Neural cell (in vitro differentiated cells): ENCODE data around the gene FAM124A.

Experiments
- EP300 ChIP-seq: fragments of 450-650 bp; conservative IDR thresholded peaks from 2 replicates; pipeline ENCODE4 v1.6.1; 2014; ENCODE audit warnings: antibody characterized with exemption, mild to moderate bottlenecking, moderate library complexity; ENCODE audit not compliant: poor library complexity, severe bottlenecking
- EZH2 ChIP-seq: fragments of 200-600, 300-800 bp; shearing (Covaris generic), sonication (generic); IDR thresholded peaks from 2 replicates; pipeline ENCODE4 v1.6.1; 2014; ENCODE audit warnings: antibody characterized with exemption, low read length, borderline replicate concordance, mild to moderate bottlenecking; ENCODE audit not compliant: insufficient read depth, poor library complexity, severe bottlenecking
- MXI1 ChIP-seq: fragments of 450-650 bp; conservative IDR thresholded peaks from 2 replicates; pipeline ENCODE4 v1.6.1; 2014; ENCODE audit warnings: antibody characterized with exemption, mild to moderate bottlenecking; ENCODE audit not compliant: poor library complexity, severe bottlenecking
- POLR2AphosphoS5 ChIP-seq: IDR thresholded peaks from 2 replicates; pipeline ENCODE4 v1.6.1; 2012
- RAD21 ChIP-seq: fragments of 450-650 bp; conservative IDR thresholded peaks from 2 replicates; pipeline ENCODE4 v1.6.1; 2014; ENCODE audit warnings: antibody characterized with exemption, mild to moderate bottlenecking, moderate library complexity
- REST ChIP-seq: IDR thresholded peaks from 2 replicates; pipeline ENCODE4 v1.6.1; 2012; ENCODE audit warnings: borderline replicate concordance
- SMC3 ChIP-seq: fragments of 450-650 bp; conservative IDR thresholded peaks from 2 replicates; pipeline ENCODE4 v1.6.1; 2014; ENCODE audit warnings: antibody characterized with exemption, mild to moderate bottlenecking, moderate library complexity; ENCODE audit not compliant: poor library complexity
- TAF1 ChIP-seq: IDR thresholded peaks from 2 replicates; pipeline ENCODE4 v1.6.1; 2012; ENCODE audit warnings: low read depth
- TF ChIP-seq, protein P1 (sequence below): fragments of 450-650 bp; IDR thresholded peaks from 2 replicates; pipeline ENCODE4 v1.5.1; 2014; ENCODE audit warnings: antibody characterized with exemption, mild to moderate bottlenecking, moderate library complexity; ENCODE audit not compliant: poor library complexity, severe bottlenecking

DNA sequence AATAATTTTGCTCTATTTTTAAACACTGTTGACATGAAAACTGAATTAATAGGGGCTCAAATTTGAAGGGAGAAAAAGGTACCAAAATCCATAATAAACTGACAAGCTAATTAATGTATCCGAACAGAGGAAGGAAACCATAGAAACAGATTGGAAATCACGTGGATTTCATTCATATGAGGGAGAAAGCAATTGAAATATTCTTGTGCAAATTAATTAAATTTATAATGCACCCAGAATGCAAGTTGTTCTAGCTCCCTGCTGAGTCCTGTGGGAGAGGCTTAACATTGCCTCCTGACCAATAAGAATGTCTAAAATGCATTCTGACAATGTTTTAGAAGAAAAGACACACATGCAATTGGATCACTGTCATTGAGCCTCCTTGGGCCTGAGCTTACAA lies 99.6 kb downstream of the FAM124A start:
- TF ChIP-seq EZH2 (no peak), MXI1 (no peak), REST (no peak), POLR2AphosphoS5 (no peak), TAF1 (no peak), EP300 (no peak), RAD21 (no peak), SMC3 (no peak)
- TF ChIP-seq, protein P1, sequence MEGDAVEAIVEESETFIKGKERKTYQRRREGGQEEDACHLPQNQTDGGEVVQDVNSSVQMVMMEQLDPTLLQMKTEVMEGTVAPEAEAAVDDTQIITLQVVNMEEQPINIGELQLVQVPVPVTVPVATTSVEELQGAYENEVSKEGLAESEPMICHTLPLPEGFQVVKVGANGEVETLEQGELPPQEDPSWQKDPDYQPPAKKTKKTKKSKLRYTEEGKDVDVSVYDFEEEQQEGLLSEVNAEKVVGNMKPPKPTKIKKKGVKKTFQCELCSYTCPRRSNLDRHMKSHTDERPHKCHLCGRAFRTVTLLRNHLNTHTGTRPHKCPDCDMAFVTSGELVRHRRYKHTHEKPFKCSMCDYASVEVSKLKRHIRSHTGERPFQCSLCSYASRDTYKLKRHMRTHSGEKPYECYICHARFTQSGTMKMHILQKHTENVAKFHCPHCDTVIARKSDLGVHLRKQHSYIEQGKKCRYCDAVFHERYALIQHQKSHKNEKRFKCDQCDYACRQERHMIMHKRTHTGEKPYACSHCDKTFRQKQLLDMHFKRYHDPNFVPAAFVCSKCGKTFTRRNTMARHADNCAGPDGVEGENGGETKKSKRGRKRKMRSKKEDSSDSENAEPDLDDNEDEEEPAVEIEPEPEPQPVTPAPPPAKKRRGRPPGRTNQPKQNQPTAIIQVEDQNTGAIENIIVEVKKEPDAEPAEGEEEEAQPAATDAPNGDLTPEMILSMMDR = no peak
